PC-9 (cell line): ENCODE measurements around the gene MIF4GD. TPM values are rescaled to one million over a fixed set of nuclear protein-coding genes. Genes with fewer than 3 reads are reported as not detected.
A peak's percentile ranks its signal among the peaks of the same experiment; 100 is the strongest.

ENCODE experiments used
- BruUV-seq: library from RNA; stranded (reverse); fragments of 400-500 nt; replicated peaks from 2 replicates; lab custom pipeline; 2021; lab: Mats Ljungman, UMichigan
- CTCF ChIA-PET: fragments of 300-600 bp; sonication (Branson Sonifier 250); formaldehyde crosslinking; loops from one replicate; lab custom pipeline; 2022; ENCODE audit warnings: antibody characterized with exemption; lab: Charles Lee
- POLR2A ChIA-PET: fragments of 300-600 bp; sonication (Branson Sonifier 250); formaldehyde crosslinking; loops from one replicate; lab custom pipeline; 2022; ENCODE audit warnings: antibody characterized with exemption; ENCODE audit not compliant: unreplicated experiment; lab: Charles Lee
- DNase-seq, 2 experiments: peaks; one replicate each; pipeline versions ENCODE4 v3.0.0 to v3.0.0-alpha.2; 2015 to 2022; ENCODE audit warnings: mixed read lengths in 1 of 2
- H2AFZ ChIP-seq: fragments of 200-600 bp; sonication (generic); 2 replicates; pipeline ENCODE4 v1.8.1; 2017; ENCODE audit warnings: antibody characterized with exemption
- H3F3A ChIP-seq: fragments of 200-600 bp; sonication (generic); 2 replicates; pipeline ENCODE4 v1.8.1; 2017; ENCODE audit warnings: antibody characterized with exemption, mild to moderate bottlenecking, low read depth; ENCODE audit not compliant: insufficient read depth
- H3K27ac ChIP-seq: fragments of 200-600 bp; sonication (generic); 2 replicates; pipeline ENCODE4 v1.6.1; 2016; ENCODE audit warnings: mixed run types
- H3K27me3 ChIP-seq: fragments of 200-600 bp; sonication (generic); 2 replicates; pipeline ENCODE4 v1.6.1; 2016; ENCODE audit warnings: low read depth, mixed run types; ENCODE audit not compliant: insufficient read depth
- H3K36me3 ChIP-seq: fragments of 200-600 bp; sonication (generic); 2 replicates; pipeline ENCODE4 v1.6.1; 2016; ENCODE audit warnings: low read depth, mixed run types
- H3K4me1 ChIP-seq: fragments of 200-600 bp; sonication (generic); replicated peaks from 2 replicates; pipeline ENCODE4 v1.6.1; 2016; ENCODE audit warnings: mixed run types; ENCODE audit not compliant: insufficient read depth
- H3K4me2 ChIP-seq: fragments of 200-600 bp; sonication (generic); 2 replicates; pipeline ENCODE4 v1.6.1; 2017; ENCODE audit warnings: mixed run types
- H3K4me3 ChIP-seq: fragments of 200-600 bp; sonication (generic); 2 replicates; pipeline ENCODE4 v1.6.1; 2016; ENCODE audit warnings: mixed run types
- H3K79me2 ChIP-seq: fragments of 200-600 bp; sonication (generic); 2 replicates; pipeline ENCODE4 v1.6.1; 2017; ENCODE audit warnings: low read depth, mixed run types
- H3K9me2 ChIP-seq: fragments of 200-600 bp; sonication (generic); 2 replicates; pipeline ENCODE4 v1.8.1; 2017; ENCODE audit warnings: mild to moderate bottlenecking; ENCODE audit not compliant: insufficient read depth
- H3K9me3 ChIP-seq: fragments of 200-600 bp; sonication (generic); 2 replicates; pipeline ENCODE4 v1.8.1; 2016; ENCODE audit warnings: low read depth; ENCODE audit not compliant: insufficient read depth
- H4K20me1 ChIP-seq: fragments of 200-600 bp; sonication (generic); 2 replicates; pipeline ENCODE4 v1.8.1; 2017; ENCODE audit not compliant: insufficient read depth
- EZH2 ChIP-seq: fragments of 200-600 bp; sonication (generic); IDR thresholded peaks from 2 replicates; pipeline ENCODE4 v1.8.0; 2017; ENCODE audit warnings: antibody characterized with exemption, low read depth
- intact Hi-C: fragments of 100-400 bp; cut with micrococcal nuclease; formaldehyde crosslinking; loops from one replicate; pipeline ENCODE4 v1.10.0; 2022; ENCODE audit not compliant: unreplicated experiment
- total RNA-seq: library from RNA; stranded (reverse); gene quantifications from 2 replicates; pipeline ENCODE4 v1.2.3, GENCODE V29; 2021
- TF ChIP-seq, protein P1 (sequence below): fragments of 200-600 bp; sonication (generic); conservative IDR thresholded peaks from 2 replicates; pipeline ENCODE4 v1.6.1; 2017; ENCODE audit warnings: mixed run types, antibody characterized with exemption, mild to moderate bottlenecking, moderate library complexity

MIF4GD gene
- total RNA-seq, 1 experiment from 2014 or later: 23.4 TPM

DNA sequence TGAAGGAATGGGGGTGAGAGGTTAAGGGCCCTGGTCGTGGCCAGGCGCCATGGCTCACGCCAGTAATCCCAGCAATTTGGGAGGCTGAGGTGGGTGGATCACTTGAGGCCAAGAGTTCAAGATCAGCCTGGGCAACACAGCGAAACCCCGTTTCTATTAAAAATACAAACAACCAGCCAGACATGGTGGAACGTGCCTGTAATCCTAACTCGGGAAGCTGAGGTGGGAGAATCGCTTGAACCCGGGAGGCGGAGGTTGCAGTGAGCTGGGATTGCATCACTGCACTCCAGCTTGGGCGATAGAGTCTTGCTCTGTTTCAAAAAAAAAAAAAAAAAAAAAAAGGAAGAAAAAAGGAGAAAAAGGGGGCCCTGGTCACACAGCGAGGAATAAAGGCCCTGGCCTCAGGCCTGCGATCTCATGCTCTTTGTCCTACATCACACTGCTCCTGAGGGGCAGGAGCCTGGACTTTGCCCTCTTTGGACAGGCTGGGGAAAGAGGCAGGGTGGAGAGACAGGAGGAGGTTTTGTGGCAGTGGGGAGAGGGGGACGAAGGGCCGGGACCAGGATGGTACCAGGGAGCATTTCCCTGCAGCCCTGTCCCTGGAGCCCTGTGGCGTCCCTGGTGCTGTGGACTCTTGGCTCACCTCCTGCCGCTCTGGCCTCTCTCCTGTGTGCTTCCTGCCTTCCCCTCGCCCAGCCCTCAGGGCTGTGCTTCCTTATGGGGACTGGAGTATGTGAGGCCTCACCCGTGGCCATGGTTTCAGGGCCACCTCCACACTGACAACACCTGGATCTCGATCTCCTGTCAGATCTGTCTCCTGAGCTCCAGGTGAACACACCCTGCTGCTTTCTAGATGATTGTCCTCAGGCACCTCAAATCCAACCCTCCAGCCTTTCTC, 38.0 kb upstream of the MIF4GD start:
- Histone ChIP-seq H4K20me1 (no peaks in the 10 kb centered on the region), H3K27me3 (no peaks in the 10 kb centered on the region), H3K4me3 (no peak overlapping the region), H3F3A (peaks cover 3% of the 10 kb centered on the region; the same call in 1 of the 2 replicates), H3K79me2 (no peaks in the 10 kb centered on the region), H3K4me2 (no peak overlapping the region), H3K36me3 (no peaks in the 10 kb centered on the region), H3K27ac (no peak overlapping the region), H2AFZ (no peak overlapping the region), H3K9me3 (no peaks in the 10 kb centered on the region), H3K4me1 (no peaks in the 10 kb centered on the region; the same call in 1 of the 2 replicates), H3K9me2 (no peaks in the 10 kb centered on the region)
- POLR2A ChIA-PET: interaction anchor here (0.6 to 0.7 kb wide), 4 partner anchors 39 to 367 kb away, joined by 3 to 8 read pairs (median 3); no protein-coding TSS in a partner anchor
- peak in 1 of 2 experiments; percentile 56 for DNase-seq
- CTCF ChIA-PET: no interaction called here
- intact Hi-C loops: no loop called here
- BruUV-seq: no TSS peak
- TF ChIP-seq, protein P1, sequence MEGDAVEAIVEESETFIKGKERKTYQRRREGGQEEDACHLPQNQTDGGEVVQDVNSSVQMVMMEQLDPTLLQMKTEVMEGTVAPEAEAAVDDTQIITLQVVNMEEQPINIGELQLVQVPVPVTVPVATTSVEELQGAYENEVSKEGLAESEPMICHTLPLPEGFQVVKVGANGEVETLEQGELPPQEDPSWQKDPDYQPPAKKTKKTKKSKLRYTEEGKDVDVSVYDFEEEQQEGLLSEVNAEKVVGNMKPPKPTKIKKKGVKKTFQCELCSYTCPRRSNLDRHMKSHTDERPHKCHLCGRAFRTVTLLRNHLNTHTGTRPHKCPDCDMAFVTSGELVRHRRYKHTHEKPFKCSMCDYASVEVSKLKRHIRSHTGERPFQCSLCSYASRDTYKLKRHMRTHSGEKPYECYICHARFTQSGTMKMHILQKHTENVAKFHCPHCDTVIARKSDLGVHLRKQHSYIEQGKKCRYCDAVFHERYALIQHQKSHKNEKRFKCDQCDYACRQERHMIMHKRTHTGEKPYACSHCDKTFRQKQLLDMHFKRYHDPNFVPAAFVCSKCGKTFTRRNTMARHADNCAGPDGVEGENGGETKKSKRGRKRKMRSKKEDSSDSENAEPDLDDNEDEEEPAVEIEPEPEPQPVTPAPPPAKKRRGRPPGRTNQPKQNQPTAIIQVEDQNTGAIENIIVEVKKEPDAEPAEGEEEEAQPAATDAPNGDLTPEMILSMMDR: no peak
- TF ChIP-seq EZH2: no peak

DNA sequence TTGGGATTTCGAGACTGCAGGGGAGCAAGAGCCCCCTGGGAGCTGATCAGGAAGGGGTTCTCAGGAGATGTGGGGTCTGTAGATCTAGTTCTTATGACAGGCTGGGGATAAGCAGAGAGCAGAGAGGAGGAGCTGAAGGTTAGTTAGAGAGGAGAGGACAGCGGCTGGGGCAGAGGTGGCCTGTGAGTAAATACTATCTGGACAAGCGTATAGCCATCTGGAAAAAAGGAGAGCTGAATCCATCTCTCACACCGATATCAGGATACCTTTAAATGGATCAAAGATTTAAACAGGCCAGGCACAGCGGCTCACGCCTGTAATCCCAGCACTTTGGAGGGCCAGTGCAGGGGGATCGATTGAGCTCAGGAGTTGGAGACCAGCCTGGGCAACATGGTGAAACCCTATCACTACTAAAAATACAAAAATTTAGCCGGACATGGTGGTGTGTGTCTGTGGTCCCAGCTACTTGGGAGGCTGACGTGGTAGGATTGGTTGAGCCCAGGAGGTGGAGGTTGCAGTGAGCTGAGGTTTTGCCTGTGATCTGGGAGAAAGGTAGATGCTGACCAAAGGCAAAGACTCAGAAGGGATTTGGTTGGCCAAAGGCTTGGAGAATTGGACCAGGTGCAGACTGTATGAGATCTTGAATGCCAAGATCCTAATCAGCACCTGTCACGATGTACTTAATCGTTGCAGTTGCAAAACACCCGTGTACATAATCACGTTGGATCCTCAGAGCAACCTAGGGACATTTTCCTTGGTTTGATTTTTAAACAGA, 37.1 kb upstream of the MIF4GD start:
- TF ChIP-seq EZH2: no peak
- TF ChIP-seq, protein P1: no peak
- no peak overlapping the region for H3K27ac ChIP-seq
- no peaks in the 10 kb centered on the region for H3K79me2 ChIP-seq
- POLR2A ChIA-PET: interaction anchor here (0.6 to 0.7 kb wide), 2 partner anchors 85 to 99 kb away, joined by 6 to 8 read pairs; no protein-coding TSS in a partner anchor
- H3K36me3 ChIP-seq: no peaks in the 10 kb centered on the region
- H3F3A ChIP-seq: peaks cover 3% of the 10 kb centered on the region; the same call in 1 of the 2 replicates
- no peaks in the 10 kb centered on the region for H3K27me3 ChIP-seq
- H3K4me2 ChIP-seq: no peak overlapping the region
- H3K9me3 ChIP-seq: no peaks in the 10 kb centered on the region
- CTCF ChIA-PET: no interaction called here
- H3K4me1 ChIP-seq: no peaks in the 10 kb centered on the region; the same call in 1 of the 2 replicates
- H3K4me3 ChIP-seq: no peak overlapping the region
- no TSS peak for BruUV-seq
- no peak for DNase-seq
- intact Hi-C loops: no loop called here
- H4K20me1 ChIP-seq: no peaks in the 10 kb centered on the region
- H2AFZ ChIP-seq: no peak overlapping the region
- H3K9me2 ChIP-seq: no peaks in the 10 kb centered on the region

GRCh38 chr17:75301502-75302206, 30.6 kb upstream of the MIF4GD start:
- intact Hi-C loops: no loop called here
- Histone ChIP-seq H3K9me3 (no peaks in the 10 kb centered on the region), H3F3A (0 out of 2 replicates have a peak, but pooled peaks cover 5% of the 10 kb centered on the region), H3K79me2 (no peaks in the 10 kb centered on the region), H4K20me1 (no peaks in the 10 kb centered on the region), H2AFZ (no peak overlapping the region), H3K9me2 (no peaks in the 10 kb centered on the region), H3K27ac (no peak overlapping the region), H3K36me3 (no peaks in the 10 kb centered on the region), H3K4me3 (no peak overlapping the region), H3K4me2 (no peak overlapping the region), H3K27me3 (no peaks in the 10 kb centered on the region), H3K4me1 (no peaks in the 10 kb centered on the region)
- ChIA-PET POLR2A (interaction anchor here (0.6 kb wide), 1 partner anchor 314 kb away, joined by 4 read pairs; the partner anchor contains the start of gene CDR2L), CTCF (no interaction called here)
- no TSS peak for BruUV-seq
- DNase-seq: no peak
- TF ChIP-seq, protein P1: no peak
- TF ChIP-seq EZH2: no peak
